ENCODE measurements around the gene TBX21.

DNA sequence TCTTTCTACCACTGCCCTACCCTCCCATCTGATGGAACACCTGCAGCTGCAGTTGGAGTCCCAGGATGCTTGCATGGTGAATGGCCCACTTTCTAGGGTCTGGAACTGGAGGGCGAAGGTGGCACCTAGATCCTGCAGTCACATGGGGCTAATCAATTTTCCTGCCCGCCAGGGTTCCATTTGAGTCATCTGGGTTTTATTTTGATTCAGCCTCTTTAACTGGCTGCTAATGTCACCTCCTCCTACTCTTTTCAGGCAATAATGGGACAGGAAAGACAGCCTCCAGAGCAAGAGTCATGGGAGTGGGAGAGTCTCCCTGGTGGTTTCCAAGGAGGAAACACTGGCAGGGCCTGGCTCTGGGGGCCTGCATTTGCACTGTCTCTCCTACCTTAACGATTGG, 42.9 kb upstream of the TBX21 start:
- TF ChIP-seq POLR2A (IDR thresholded peaks at IDR 0.05; ENCODE audit: low read depth, low read length) (no peak), POLR2AphosphoS5 (IDR thresholded peaks at IDR 0.05; ENCODE audit: low read depth, low read length) (no peak), TAF1 (IDR thresholded peaks at IDR 0.05; ENCODE audit: borderline replicate concordance, low read depth, low read length) (no peak)

All from GM12892 (cell line).